ENCODE data around the gene FMNL2. TPM values are rescaled to one million over a fixed set of nuclear protein-coding genes. Genes with fewer than 3 reads are reported as not detected.

FMNL2 gene
- total and polyA plus RNA-seq, 2 of the 4 experiments (the other 2 are of a cell fraction) = 10.9 to 11.4 TPM

DNA sequence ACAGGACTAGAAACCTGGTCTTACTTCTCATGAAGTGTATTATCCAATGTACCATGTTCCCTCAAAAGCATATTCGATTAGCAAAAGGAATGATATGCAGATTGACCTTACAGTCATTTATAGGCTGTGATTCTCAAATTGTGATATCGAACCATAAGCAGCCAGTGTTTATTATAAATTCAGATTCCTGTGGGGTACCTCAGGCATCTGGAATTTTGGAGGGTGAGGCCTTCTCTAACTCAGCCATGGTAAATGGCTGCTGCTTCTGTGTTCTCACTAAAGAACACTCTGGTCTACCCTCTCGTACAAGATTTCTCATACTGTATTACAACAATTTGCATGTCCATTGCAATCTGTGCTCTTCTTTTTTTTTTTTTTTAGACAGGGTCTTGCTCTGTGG, 297.8 kb downstream of the FMNL2 start:
- H3K4ac ChIP-seq (ENCODE audit: low read depth, low read length) = no peak overlapping the region
- no peak overlapping the region for H4K91ac ChIP-seq (ENCODE audit: insufficient read depth, low read depth, low read length)
- H3K4me1 ChIP-seq (ENCODE audit: control insufficient read depth, insufficient read depth, low read length) = no peaks in the 10 kb centered on the region
- H3K79me1 ChIP-seq (ENCODE audit: low read depth in 1 of 2, low read length in 2 of 2) = 0 out of 4 replicates have a peak, but pooled peaks cover 0 to 5% of the 10 kb centered on the region in 2 experiments
- H2BK20ac ChIP-seq (ENCODE audit: low read depth, low read length) = no peak overlapping the region
- no peak overlapping the region for H2AK5ac ChIP-seq (ENCODE audit: low read depth, low read length)
- ChIA-PET CTCF (no interaction called here), POLR2A (ENCODE audit: unreplicated experiment) (no interaction called here)
- BruUV-seq (replicated peaks) = no TSS peak
- H3K18ac ChIP-seq (ENCODE audit: low read depth, low read length) = no peak overlapping the region
- H3K56ac ChIP-seq (ENCODE audit: extremely low read depth, insufficient read depth, low read length) = no peak overlapping the region
- peaks cover 10% of the 10 kb centered on the region for H3K36me3 ChIP-seq (ENCODE audit: control insufficient read depth, insufficient read depth, low read length)
- no peaks in the 10 kb centered on the region for H3K9me3 ChIP-seq (ENCODE audit: control insufficient read depth, insufficient read depth, low read length)
- H4K20me1 ChIP-seq (ENCODE audit: insufficient read depth, low read length) = no peaks in the 10 kb centered on the region
- no peak overlapping the region for H2BK120ac ChIP-seq (ENCODE audit: low read depth, low read length)
- no peak overlapping the region for H2AK9ac ChIP-seq (replicated peaks; ENCODE audit: low read depth, low read length, poor library complexity)
- H3K9ac ChIP-seq (ENCODE audit: low read depth, low read length) = no peak overlapping the region
- no peak overlapping the region for H4K8ac ChIP-seq (ENCODE audit: low read depth in 2 of 2, low read length in 2 of 2)
- peak; percentile 63 for ATAC-seq (ENCODE audit: low read depth)
- no peak overlapping the region for H2BK15ac ChIP-seq (ENCODE audit: low read depth, low read length)
- no peak overlapping the region for H4K5ac ChIP-seq (ENCODE audit: low read depth, low read length)
- H3K27ac ChIP-seq (ENCODE audit: insufficient read depth, low read length) = no peak overlapping the region
- no peak overlapping the region for H2BK5ac ChIP-seq (ENCODE audit: low read depth, low read length, poor library complexity, severe bottlenecking)
- H3K23ac ChIP-seq (ENCODE audit: low read depth, low read length) = no peak overlapping the region
- no peaks in the 10 kb centered on the region for H3K9me1 ChIP-seq (ENCODE audit: insufficient read depth, low read length)
- WGBS, 2 experiments (ENCODE audit: extremely low coverage in 2 of 2, insufficient read length in 1 of 2) = no CpG with 5 or more reads among the region's 3 CpGs
- no peak overlapping the region for H3K4me2 ChIP-seq (ENCODE audit: low read depth, low read length)
- no peak overlapping the region for H2AFZ ChIP-seq (replicated peaks; ENCODE audit: low read length, poor library complexity)
- H3K4me3 ChIP-seq (ENCODE audit: insufficient read depth, low read depth, low read length) = no peak overlapping the region
- intact Hi-C loops (cut with micrococcal nuclease) = no loop called here
- in situ Hi-C loops (cut with MboI; ENCODE audit: low sequenced_read_pairs) = loop anchor here (10.0 kb wide), 1 partner anchor 598 kb away; no protein-coding TSS in a partner anchor
- TF ChIP-seq SMC3 (IDR thresholded peaks at IDR 0.05; ENCODE audit: low read depth, low read length) (no peak), CEBPB (IDR thresholded peaks at IDR 0.05; ENCODE audit: low read depth, low read length) (no peak), CHD1 (IDR thresholded peaks at IDR 0.05; ENCODE audit: low read depth, low read length) (no peak), RAD21 (IDR thresholded peaks at IDR 0.05; ENCODE audit: low read length) (no peak), NFE2L2 (IDR thresholded peaks at IDR 0.05; ENCODE audit: low read depth, low read length) (no peak), MAFK (IDR thresholded peaks at IDR 0.05; ENCODE audit: low read depth, low read length) (no peak), MXI1 (IDR thresholded peaks at IDR 0.05; ENCODE audit: borderline replicate concordance, low read depth, low read length) (no peak), RCOR1 (IDR thresholded peaks at IDR 0.05; ENCODE audit: insufficient replicate concordance, low read length) (no peak)
- TF ChIP-seq, protein P1, sequence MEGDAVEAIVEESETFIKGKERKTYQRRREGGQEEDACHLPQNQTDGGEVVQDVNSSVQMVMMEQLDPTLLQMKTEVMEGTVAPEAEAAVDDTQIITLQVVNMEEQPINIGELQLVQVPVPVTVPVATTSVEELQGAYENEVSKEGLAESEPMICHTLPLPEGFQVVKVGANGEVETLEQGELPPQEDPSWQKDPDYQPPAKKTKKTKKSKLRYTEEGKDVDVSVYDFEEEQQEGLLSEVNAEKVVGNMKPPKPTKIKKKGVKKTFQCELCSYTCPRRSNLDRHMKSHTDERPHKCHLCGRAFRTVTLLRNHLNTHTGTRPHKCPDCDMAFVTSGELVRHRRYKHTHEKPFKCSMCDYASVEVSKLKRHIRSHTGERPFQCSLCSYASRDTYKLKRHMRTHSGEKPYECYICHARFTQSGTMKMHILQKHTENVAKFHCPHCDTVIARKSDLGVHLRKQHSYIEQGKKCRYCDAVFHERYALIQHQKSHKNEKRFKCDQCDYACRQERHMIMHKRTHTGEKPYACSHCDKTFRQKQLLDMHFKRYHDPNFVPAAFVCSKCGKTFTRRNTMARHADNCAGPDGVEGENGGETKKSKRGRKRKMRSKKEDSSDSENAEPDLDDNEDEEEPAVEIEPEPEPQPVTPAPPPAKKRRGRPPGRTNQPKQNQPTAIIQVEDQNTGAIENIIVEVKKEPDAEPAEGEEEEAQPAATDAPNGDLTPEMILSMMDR (conservative IDR thresholded peaks at IDR 0.05; ENCODE audit: low read depth, low read length) = no peak
- dilution Hi-C loops (cut with HindIII; ENCODE audit: low sequenced_read_pairs, unreplicated experiment) = loop anchor here (25.0 kb wide), 1 partner anchor 445 kb away; the partner anchor contains the start of gene STAM2
- H3K27me3 ChIP-seq (ENCODE audit: control insufficient read depth, insufficient read depth, low read length) = no peaks in the 10 kb centered on the region
- H3K14ac ChIP-seq (replicated peaks; ENCODE audit: low read depth, low read length) = 0 out of 2 replicates have a peak overlapping the region, but pooled peaks have one; percentile 43
- DNase-seq = peak; percentile 33

All from IMR-90 (cell line).